B cell (primary cell): Measurements from ENCODE around the gene ITPRIP. TPM values are rescaled to one million over a fixed set of nuclear protein-coding genes. Genes with fewer than 3 reads are reported as not detected.

Experiments
- ATAC-seq: fragments of 200-7000 bp; cut with Tn5 transposase; one replicate; pipeline ENCODE4 v1.10.0; 2021; ENCODE audit warnings: low read depth, mild to moderate bottlenecking, moderate number of reproducible peaks, moderate library complexity
- CTCF ChIA-PET: fragments of 350-600 bp; sonication (Branson Sonifier 250); formaldehyde crosslinking; loops from one replicate; lab custom pipeline; 2021; ENCODE audit warnings: antibody characterized with exemption, inconsistent platforms; lab: Charles Lee
- POLR2A ChIA-PET: fragments of 350-600 bp; sonication (Branson Sonifier 250); formaldehyde crosslinking; loops from one replicate; lab custom pipeline; 2021; ENCODE audit warnings: antibody characterized with exemption; lab: Charles Lee
- DNase-seq: peaks from one replicate; pipeline ENCODE4 v3.0.0; 2013
- H2AFZ ChIP-seq: 2 replicates; pipeline ENCODE4 v1.6.1; 2012; ENCODE audit warnings: mild to moderate bottlenecking, low read depth, low read length; ENCODE audit not compliant: insufficient read depth, poor library complexity, severe bottlenecking
- H3K27ac ChIP-seq, 2 donors: 1 replicate in 1 of 2; 2 replicates in 1 of 2; pipeline ENCODE4 v1.5.1; 2012 to 2013; ENCODE audit warnings: low read length in 2 of 2, mild to moderate bottlenecking in 2 of 2, moderate library complexity in 1 of 2
- H3K27me3 ChIP-seq, 4 experiments: fragments of 200-600 bp in 1 of 4; sonication (generic) in 1 of 4; replicated peaks in 1 of 4; 1 replicate in 2 of 4; 2 replicates in 2 of 4; pipeline versions ENCODE4 v1.6.1 to v1.7.0; 2013 to 2016; ENCODE audit warnings: low read length in 3 of 4, mild to moderate bottlenecking in 2 of 4, mixed read lengths in 1 of 4, moderate library complexity in 1 of 4; ENCODE audit not compliant: insufficient read depth in 4 of 4, control insufficient read depth in 3 of 4; ENCODE audit errors: control extremely low read depth in 1 of 4
- H3K36me3 ChIP-seq, 2 experiments: replicated peaks in 1 of 2; 1 replicate in 1 of 2; 2 replicates in 1 of 2; pipeline versions ENCODE4 v1.6.1 to v1.7.1; 2013; ENCODE audit warnings: low read length in 1 of 2; ENCODE audit not compliant: insufficient read depth in 2 of 2, control insufficient read depth in 1 of 2; ENCODE audit errors: control extremely low read depth in 1 of 2, extremely low read depth in 1 of 2
- H3K4me1 ChIP-seq, 2 donors: fragments of 200-600 bp in 1 of 2; sonication (generic) in 1 of 2; 1 replicate in 1 of 2; 2 replicates in 1 of 2; pipeline versions ENCODE4 v1.5.1 to v1.6.1; 2013 to 2017; ENCODE audit warnings: low read length in 2 of 2; ENCODE audit not compliant: control insufficient read depth in 2 of 2, insufficient read depth in 2 of 2
- H3K4me2 ChIP-seq: replicated peaks from 2 replicates; pipeline ENCODE3; 2012; ENCODE audit warnings: mild to moderate bottlenecking, low read depth, low read length; ENCODE audit not compliant: poor library complexity, severe bottlenecking
- H3K4me3 ChIP-seq, 5 experiments: fragments of 200-600 bp in 1 of 5; sonication (generic) in 1 of 5; 1 replicate in 3 of 5; 2 replicates in 2 of 5; pipeline versions ENCODE4 v1.5.1 to v1.7.0; 2011 to 2016; ENCODE audit warnings: low read length in 4 of 5, mild to moderate bottlenecking in 4 of 5, low read depth in 2 of 5, control low read depth in 1 of 5, moderate library complexity in 1 of 5; ENCODE audit not compliant: insufficient read depth in 1 of 5; ENCODE audit errors: control extremely low read depth in 1 of 5, extremely low read depth in 1 of 5
- H3K79me2 ChIP-seq: fragments of 200-600 bp; sonication (generic); one replicate; pipeline ENCODE4 v1.6.0; 2016; ENCODE audit warnings: low read length; ENCODE audit not compliant: control insufficient read depth, insufficient read depth
- H3K9ac ChIP-seq: fragments of 200-600 bp; sonication (generic); 2 replicates; pipeline ENCODE4 v1.6.1; 2017; ENCODE audit warnings: mild to moderate bottlenecking, low read length, moderate library complexity
- H3K9me3 ChIP-seq, 3 donors: one replicate each; pipeline versions ENCODE4 v1.6.1 to v1.7.1; 2013; ENCODE audit warnings: low read length in 2 of 3; ENCODE audit not compliant: control insufficient read depth in 2 of 3, insufficient read depth in 1 of 3; ENCODE audit errors: control extremely low read depth in 1 of 3
- H4K20me1 ChIP-seq: 2 replicates; pipeline ENCODE4 v1.6.0; 2012; ENCODE audit warnings: mild to moderate bottlenecking, low read length; ENCODE audit not compliant: insufficient read depth, control insufficient read depth, poor library complexity, severe bottlenecking
- H3K27ac Mint-ChIP-seq: one replicate; pipeline ENCODE4 v1.8.0; 2021; ENCODE audit warnings: mixed read lengths
- H3K27me3 Mint-ChIP-seq: one replicate; pipeline ENCODE4 v1.8.0; 2021; ENCODE audit warnings: mixed read lengths
- H3K4me1 Mint-ChIP-seq: one replicate; pipeline ENCODE4 v1.8.0; 2021; ENCODE audit warnings: mixed read lengths
- H3K4me3 Mint-ChIP-seq: one replicate; pipeline ENCODE4 v1.8.0; 2021; ENCODE audit warnings: mixed read lengths
- H3K9me3 Mint-ChIP-seq: one replicate; pipeline ENCODE4 v1.8.0; 2022; ENCODE audit warnings: mixed read lengths; ENCODE audit not compliant: insufficient read depth
- EZH2 ChIP-seq: IDR thresholded peaks from 2 replicates; pipeline ENCODE4 v1.6.1; 2012; ENCODE audit warnings: borderline replicate concordance, low read depth, mild to moderate bottlenecking, moderate library complexity, low read length; ENCODE audit not compliant: insufficient read depth, poor library complexity, severe bottlenecking
- WGBS: methylation state at CpG from one replicate; pipeline ENCODE4 v1.1.5; 2013; ENCODE audit warnings: missing lambda C conversion rate; ENCODE audit not compliant: insufficient coverage; 5-methylcytosine and 5-hydroxymethylcytosine counted together
- intact Hi-C: fragments of 100-400 bp; cut with micrococcal nuclease; formaldehyde crosslinking; loops from one replicate; pipeline ENCODE4 v1.10.0; 2022
- polyA plus RNA-seq: library from polyadenylated mRNA; depleted of rRNA; stranded (reverse); fragments of >200 nt; gene quantifications from 2 replicates; pipeline ENCODE4 v1.2.3, GENCODE V29; 2012
- total RNA-seq, 2 donors: library from RNA; stranded (reverse); fragments of 120-200 nt in 1 of 2; gene quantifications; 1 replicate in 1 of 2; 2 replicates in 1 of 2; pipeline versions ENCODE4 v1.2.3 to v1.2.4, GENCODE V29; 2013 to 2022
- TF ChIP-seq, protein P1 (sequence below): fragments of 200-600 bp; IDR thresholded peaks from one replicate; pipeline ENCODE4 v1.8.0; 2022; ENCODE audit warnings: antibody characterized with exemption, mild to moderate bottlenecking

ITPRIP gene
- total and polyA plus RNA-seq, 2 donors (not counting 1 experiment from before 2014, with no cell fraction given) = 22.5 to 28.5 TPM

DNA sequence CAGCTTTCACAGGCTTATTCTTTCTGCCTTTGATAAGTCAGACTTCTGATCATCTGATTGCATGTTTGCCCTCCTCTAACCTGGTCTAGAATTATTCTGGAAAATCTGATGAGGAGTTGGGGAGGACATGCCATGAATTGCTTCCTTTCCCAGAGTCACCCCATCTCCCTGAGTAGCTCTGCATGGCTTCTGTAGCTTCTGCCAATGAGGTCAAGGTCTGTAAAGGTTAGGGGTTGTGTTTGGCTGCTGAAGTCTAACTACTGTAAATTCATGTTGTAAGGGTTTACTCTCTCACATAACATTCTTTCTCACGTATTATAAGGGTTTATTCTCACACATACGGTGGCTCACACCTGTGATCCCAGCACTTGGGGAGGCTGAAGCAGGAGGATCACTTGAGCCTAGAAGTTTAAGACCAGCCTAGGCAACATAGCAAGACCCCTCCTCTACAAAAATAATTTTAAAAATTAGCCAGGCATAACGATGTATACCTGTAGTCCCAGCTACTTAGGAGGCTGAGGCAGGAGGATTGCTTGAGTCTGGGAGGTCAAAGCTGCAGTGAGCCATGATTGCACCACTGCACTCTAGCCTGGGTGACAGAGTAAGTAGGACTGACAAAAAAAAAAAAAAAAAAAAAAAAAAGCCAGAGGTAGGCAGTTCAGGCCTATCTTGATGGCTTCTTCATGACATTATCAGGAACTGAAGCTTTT lies 58.6 kb downstream of the ITPRIP start:
- peaks cover 0 to 16% (median 7%) of the 10 kb centered on the region in 4 experiments for H3K27me3 ChIP-seq
- H4K20me1 ChIP-seq = no peaks in the 10 kb centered on the region
- H3K4me2 ChIP-seq = no peak overlapping the region
- H3K9me3 ChIP-seq = peaks cover 0 to 5% (median 0%) of the 10 kb centered on the region in 3 donors
- no peak for DNase-seq
- H3K36me3 ChIP-seq = no peaks in the 10 kb centered on the region
- Mint-ChIP-seq H3K9me3 (no peaks in the 10 kb centered on the region), H3K4me1 (peaks cover 1% of the 10 kb centered on the region), H3K27me3 (peaks cover 29% of the 10 kb centered on the region), H3K4me3 (no peak overlapping the region), H3K27ac (no peak overlapping the region)
- intact Hi-C loops = no loop called here
- ATAC-seq = no peak
- no peaks in the 10 kb centered on the region for H3K79me2 ChIP-seq
- ChIA-PET CTCF (interaction anchor here (0.6 to 2.4 kb wide), 6 partner anchors 10 to 352 kb away, joined by 3 to 11 read pairs (median 5); partner anchors contain the start of gene GSTO2), POLR2A (no interaction called here)
- peaks cover 5% of the 10 kb centered on the region in 2 donors for H3K4me1 ChIP-seq
- no peak overlapping the region for H3K4me3 ChIP-seq
- H3K9ac ChIP-seq = no peak overlapping the region
- H3K27ac ChIP-seq = no peak overlapping the region
- no peak overlapping the region for H2AFZ ChIP-seq
- WGBS = no CpG with 5 or more reads among the region's 3 CpGs
- TF ChIP-seq EZH2 = no peak
- TF ChIP-seq, protein P1, sequence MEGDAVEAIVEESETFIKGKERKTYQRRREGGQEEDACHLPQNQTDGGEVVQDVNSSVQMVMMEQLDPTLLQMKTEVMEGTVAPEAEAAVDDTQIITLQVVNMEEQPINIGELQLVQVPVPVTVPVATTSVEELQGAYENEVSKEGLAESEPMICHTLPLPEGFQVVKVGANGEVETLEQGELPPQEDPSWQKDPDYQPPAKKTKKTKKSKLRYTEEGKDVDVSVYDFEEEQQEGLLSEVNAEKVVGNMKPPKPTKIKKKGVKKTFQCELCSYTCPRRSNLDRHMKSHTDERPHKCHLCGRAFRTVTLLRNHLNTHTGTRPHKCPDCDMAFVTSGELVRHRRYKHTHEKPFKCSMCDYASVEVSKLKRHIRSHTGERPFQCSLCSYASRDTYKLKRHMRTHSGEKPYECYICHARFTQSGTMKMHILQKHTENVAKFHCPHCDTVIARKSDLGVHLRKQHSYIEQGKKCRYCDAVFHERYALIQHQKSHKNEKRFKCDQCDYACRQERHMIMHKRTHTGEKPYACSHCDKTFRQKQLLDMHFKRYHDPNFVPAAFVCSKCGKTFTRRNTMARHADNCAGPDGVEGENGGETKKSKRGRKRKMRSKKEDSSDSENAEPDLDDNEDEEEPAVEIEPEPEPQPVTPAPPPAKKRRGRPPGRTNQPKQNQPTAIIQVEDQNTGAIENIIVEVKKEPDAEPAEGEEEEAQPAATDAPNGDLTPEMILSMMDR = no peak

DNA sequence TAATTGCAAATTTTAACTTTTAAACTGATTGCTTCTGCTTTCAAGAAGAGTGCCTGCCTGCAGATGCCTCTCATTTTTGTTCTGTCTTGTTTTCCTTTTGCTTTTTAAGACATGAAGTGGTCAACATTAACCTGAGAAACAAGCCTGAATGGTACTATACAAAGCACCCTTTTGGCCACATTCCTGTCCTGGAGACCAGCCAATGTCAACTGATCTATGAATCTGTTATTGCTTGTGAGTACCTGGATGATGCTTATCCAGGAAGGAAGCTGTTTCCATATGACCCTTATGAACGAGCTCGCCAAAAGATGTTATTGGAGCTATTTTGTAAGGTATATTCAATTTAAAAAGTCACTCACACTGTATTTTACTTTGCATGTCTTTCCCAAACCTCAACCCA lies 60.5 kb downstream of the ITPRIP start:
- ChIA-PET CTCF (interaction anchor here (1.2 to 2.4 kb wide), 5 partner anchors 14 to 73 kb away, joined by 3 to 8 read pairs (median 4); no protein-coding TSS in a partner anchor), POLR2A (no interaction called here)
- no peaks in the 10 kb centered on the region for H3K9me3 Mint-ChIP-seq
- no peak for DNase-seq
- peaks cover 8 to 9% of the 10 kb centered on the region in 2 donors for H3K4me1 ChIP-seq
- TF ChIP-seq, protein P1 = no peak
- no peak for TF ChIP-seq EZH2
- H3K4me2 ChIP-seq = no peak overlapping the region
- H4K20me1 ChIP-seq = no peaks in the 10 kb centered on the region
- intact Hi-C loops = no loop called here
- no peak overlapping the region for H3K27ac ChIP-seq
- H3K4me1 Mint-ChIP-seq = peaks cover 4% of the 10 kb centered on the region
- H2AFZ ChIP-seq = no peak overlapping the region
- peaks cover 0 to 5% (median 0%) of the 10 kb centered on the region in 3 donors for H3K9me3 ChIP-seq
- no peak for ATAC-seq
- no peak overlapping the region for H3K4me3 Mint-ChIP-seq
- no peaks in the 10 kb centered on the region for H3K36me3 ChIP-seq
- H3K27me3 ChIP-seq = peaks cover 0 to 23% (median 14%) of the 10 kb centered on the region in 4 experiments
- no peak overlapping the region for H3K9ac ChIP-seq
- H3K27me3 Mint-ChIP-seq = peaks cover 29% of the 10 kb centered on the region
- no CpG with 5 or more reads among the region's 2 CpGs for WGBS
- H3K27ac Mint-ChIP-seq = no peak overlapping the region
- H3K4me3 ChIP-seq = no peak overlapping the region
- H3K79me2 ChIP-seq = no peaks in the 10 kb centered on the region
